Activated CD4-positive, alpha-beta T cell treated with anti-CD3 and anti-CD28 coated beads, Interleukin-10, Interleukin-2, amounts not matched to agents 100 ng/mL and 50 ng/mL, durations not matched to agents 16 hours and 8 hours (primary cell): ENCODE results near the gene VPS37B.
A peak's percentile ranks its signal among the peaks of the same experiment; 100 is the strongest.

ENCODE experiments used
- DNase-seq: peaks from one replicate; pipeline ENCODE4 v3.0.0-alpha.2; 2020

The VPS37B gene

GRCh38 chr12:122862872-122863701 lies 32.8 kb downstream of the VPS37B start:
- no peak for DNase-seq

GRCh38 chr12:122862110-122862634 lies 33.8 kb downstream of the VPS37B start:
- DNase-seq, result no peak

GRCh38 chr12:122861587-122861970 lies 34.3 kb downstream of the VPS37B start:
- DNase-seq, result no peak

- no peak for DNase-seq
Measured at GRCh38 chr12:122860854-122861586, 34.9 kb downstream of the VPS37B start.

- DNase-seq, result peak; percentile 84
Measured at GRCh38 chr12:122860040-122860853, 35.7 kb downstream of the VPS37B start.

GRCh38 chr12:122859303-122860039 lies 36.5 kb downstream of the VPS37B start:
- DNase-seq, result no peak

- no peak for DNase-seq
Measured at GRCh38 chr12:122858591-122859302, 37.2 kb downstream of the VPS37B start.

GRCh38 chr12:122858171-122858570 lies 37.8 kb downstream of the VPS37B start:
- DNase-seq, result no peak

GRCh38 chr12:122856999-122857671 lies 38.8 kb downstream of the VPS37B start:
- no peak for DNase-seq

- no peak for DNase-seq
Measured at GRCh38 chr12:122855928-122856831, 39.7 kb downstream of the VPS37B start.

- no peak for DNase-seq
Measured at GRCh38 chr12:122855071-122855829, 40.7 kb downstream of the VPS37B start.

GRCh38 chr12:122854554-122854953 lies 41.4 kb downstream of the VPS37B start:
- DNase-seq, result no peak

GRCh38 chr12:122853582-122854245 lies 42.2 kb downstream of the VPS37B start:
- DNase-seq, result no peak

GRCh38 chr12:122852336-122853275 lies 43.3 kb downstream of the VPS37B start:
- no peak for DNase-seq

- no peak for DNase-seq
Measured at GRCh38 chr12:122851820-122852219, 44.1 kb downstream of the VPS37B start.

GRCh38 chr12:122850695-122851350 lies 45.1 kb downstream of the VPS37B start:
- DNase-seq, result no peak

GRCh38 chr12:122850048-122850445 lies 45.9 kb downstream of the VPS37B start:
- DNase-seq, result no peak
